Osteoblast (primary cell): ENCODE data around the gene SPHK2. TPM values are rescaled to one million over a fixed set of nuclear protein-coding genes. Genes with fewer than 3 reads are reported as not detected.

Experiments used
- DNase-seq: peaks from one replicate; pipeline ENCODE4 v3.0.0; 2011; ENCODE audit warnings: low spot score, mixed read lengths; ENCODE audit not compliant: insufficient read length; ENCODE audit errors: missing footprints
- H2AFZ ChIP-seq: 2 replicates; pipeline ENCODE4 v1.6.0; 2011; ENCODE audit warnings: mild to moderate bottlenecking, low read length
- H3K27ac ChIP-seq: 2 replicates; pipeline ENCODE4 v1.5.1; 2011; ENCODE audit warnings: mild to moderate bottlenecking, low read depth, low read length, moderate library complexity
- H3K27me3 ChIP-seq: 2 replicates; pipeline ENCODE4 v1.6.0; 2012; ENCODE audit warnings: mild to moderate bottlenecking, control low read depth, inconsistent platforms, low read length, moderate library complexity; ENCODE audit not compliant: insufficient read depth
- H3K36me3 ChIP-seq: 2 replicates; pipeline ENCODE4 v1.5.1; 2011; ENCODE audit warnings: mild to moderate bottlenecking, low read length, control low read depth, moderate library complexity; ENCODE audit not compliant: insufficient read depth
- H3K4me1 ChIP-seq: 2 replicates; pipeline ENCODE4 v1.5.1; 2011; ENCODE audit warnings: mild to moderate bottlenecking, low read length, control low read depth, moderate library complexity; ENCODE audit not compliant: insufficient read depth
- H3K4me2 ChIP-seq: 2 replicates; pipeline ENCODE4 v1.6.0; 2011; ENCODE audit warnings: mild to moderate bottlenecking, low read length; ENCODE audit not compliant: insufficient read depth
- H3K4me3 ChIP-seq: fragments of 200-600 bp; sonication (generic); 3 replicates; pipeline ENCODE4 v1.5.1; 2012; ENCODE audit warnings: mild to moderate bottlenecking, low read length, inconsistent platforms; ENCODE audit not compliant: insufficient read depth
- H3K79me2 ChIP-seq: 2 replicates; pipeline ENCODE4 v1.6.0; 2012; ENCODE audit warnings: mild to moderate bottlenecking, low read length, control low read depth, inconsistent platforms; ENCODE audit not compliant: insufficient read depth
- H3K9me3 ChIP-seq: 2 replicates; pipeline ENCODE4 v1.5.1; 2011; ENCODE audit warnings: low read depth, low read length, control low read depth
- H4K20me1 ChIP-seq: 2 replicates; pipeline ENCODE4 v1.6.0; 2012; ENCODE audit warnings: mild to moderate bottlenecking, low read length, control low read depth; ENCODE audit not compliant: insufficient read depth
- CTCF ChIP-seq: IDR thresholded peaks from 2 replicates; pipeline ENCODE4 v1.5.1; 2011; ENCODE audit warnings: mild to moderate bottlenecking, low read depth, low read length, moderate library complexity; ENCODE audit errors: extremely low read depth
- total RNA-seq: library from RNA; depleted of rRNA; stranded (reverse); fragments of >200 nt; gene quantifications from 2 replicates; pipeline ENCODE4 v1.2.3, GENCODE V29; 2012

Gene SPHK2
- total RNA-seq, 1 donor = 13.0 TPM

GRCh38 chr19:48619692-48620585 lies 633 bp downstream of the SPHK2 start:
- no peak for TF ChIP-seq CTCF
- Histone ChIP-seq H4K20me1 (peaks cover 40% of the 10 kb centered on the region), H3K27ac (peak overlapping the region; percentile 93), H3K4me3 (peak overlapping the region; percentile 100), H3K36me3 (peaks cover 33% of the 10 kb centered on the region), H3K79me2 (peaks cover 48% of the 10 kb centered on the region), H3K4me2 (peak overlapping the region; percentile 88), H3K9me3 (no peaks in the 10 kb centered on the region), H2AFZ (peak overlapping the region; percentile 86), H3K4me1 (peaks cover 33% of the 10 kb centered on the region), H3K27me3 (no peaks in the 10 kb centered on the region)
- peak; percentile 58 for DNase-seq

GRCh38 chr19:48623556-48624066 lies 4.3 kb downstream of the SPHK2 start:
- Histone ChIP-seq H3K4me1 (peaks cover 17% of the 10 kb centered on the region), H3K36me3 (peaks cover 3% of the 10 kb centered on the region), H3K4me3 (peak overlapping the region; percentile 74), H2AFZ (peak overlapping the region; percentile 86), H3K27me3 (no peaks in the 10 kb centered on the region), H3K27ac (peak overlapping the region; percentile 55), H4K20me1 (peaks cover 7% of the 10 kb centered on the region), H3K9me3 (no peaks in the 10 kb centered on the region), H3K79me2 (peaks cover 16% of the 10 kb centered on the region), H3K4me2 (peak overlapping the region; percentile 76)
- DNase-seq = no peak
- no peak for TF ChIP-seq CTCF

- H3K9me3 ChIP-seq = no peaks in the 10 kb centered on the region
Observed at GRCh38 chr19:48624067-48624594, 4.8 kb downstream of the SPHK2 start.

More at GRCh38 chr19:48624067-48624594, 4.8 kb downstream of the SPHK2 start:
- no peak for TF ChIP-seq CTCF
- Histone ChIP-seq H3K4me2 (peak overlapping the region; percentile 76), H4K20me1 (peaks cover 4% of the 10 kb centered on the region), H3K36me3 (peaks cover 3% of the 10 kb centered on the region), H3K79me2 (peaks cover 12% of the 10 kb centered on the region), H2AFZ (peak overlapping the region; percentile 86), H3K27ac (peak overlapping the region; percentile 60), H3K27me3 (no peaks in the 10 kb centered on the region), H3K4me3 (peak overlapping the region; percentile 74), H3K4me1 (peaks cover 17% of the 10 kb centered on the region)
- peak; percentile 100 for DNase-seq
